ENCODE data around the gene NBEAL1. TPM values are rescaled to one million over a fixed set of nuclear protein-coding genes. Genes with fewer than 3 reads are reported as not detected.
A peak's percentile ranks its signal among the peaks of the same experiment; 100 is the strongest.

NBEAL1 gene
- total RNA-seq, 1 experiment from 2014 or later = 17.0 TPM

DNA sequence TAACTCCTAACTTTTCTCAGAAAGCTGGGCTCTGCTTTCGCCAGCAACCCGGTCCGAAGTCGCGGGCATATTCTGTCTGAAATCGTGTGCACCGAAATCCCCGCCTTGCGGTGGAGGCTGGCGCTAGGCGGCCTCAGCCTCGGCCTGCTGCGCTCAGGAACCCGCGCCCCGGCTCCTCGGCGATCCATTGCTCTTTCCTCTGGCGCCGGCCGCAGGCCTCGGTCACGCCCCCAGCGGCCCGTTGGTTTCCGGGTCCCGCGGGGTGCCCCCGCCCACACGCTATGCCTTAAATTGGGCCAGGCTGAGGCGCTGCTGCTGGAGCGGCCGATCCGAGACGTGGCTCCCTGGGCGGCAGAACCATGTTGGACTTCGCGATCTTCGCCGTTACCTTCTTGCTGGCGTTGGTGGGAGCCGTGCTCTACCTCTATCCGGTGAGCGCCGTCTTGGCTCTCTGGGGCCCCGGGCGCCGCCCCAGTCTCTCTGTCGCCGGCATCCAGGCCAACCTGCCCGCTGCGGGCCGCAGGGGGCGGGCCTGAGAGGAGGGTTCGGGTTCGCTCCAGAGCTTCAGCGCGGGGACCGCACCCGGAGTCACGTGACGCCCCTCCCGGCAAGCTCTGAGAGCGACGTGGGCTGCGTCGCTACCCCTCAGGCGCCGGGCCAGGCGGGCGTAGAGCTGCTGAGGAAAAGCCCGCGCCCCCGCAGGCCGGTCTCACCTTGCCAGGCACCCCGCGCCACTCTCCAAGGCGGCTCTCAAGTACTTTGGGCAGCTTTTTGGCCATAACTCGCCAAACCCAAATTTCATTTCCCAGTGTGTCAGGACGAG lies 224.2 kb downstream of the NBEAL1 start, which contains the start of gene CYP20A1 (continued):
- TF ChIP-seq MAX (IDR thresholded peaks at IDR 0.05) = peak; percentile 81; the same call in 1 of the 2 replicates
- TF ChIP-seq ZNF274 (IDR thresholded peaks at IDR 0.05; ENCODE audit: low read depth, low read length) = no peak
- TF ChIP-seq RAD21 (IDR thresholded peaks at IDR 0.05; ENCODE audit: low read depth) = peak; percentile 28
- no peak for TF ChIP-seq EZH2phosphoT487 (IDR thresholded peaks at IDR 0.05; ENCODE audit: borderline replicate concordance)
- TF ChIP-seq SRF (IDR thresholded peaks at IDR 0.05; ENCODE audit: low read depth) = peak; percentile 94
- no peak for TF ChIP-seq EZH2 (IDR thresholded peaks at IDR 0.05)
- TF ChIP-seq JUND (IDR thresholded peaks at IDR 0.05) = 0 out of 2 replicates have a peak, but pooled peaks have one; percentile 3
- peak; percentile 91 for TF ChIP-seq POLR2A (IDR thresholded peaks at IDR 0.05; ENCODE audit: borderline replicate concordance, extremely low read depth, insufficient read depth, insufficient read length)
- TF ChIP-seq POLR2AphosphoS5 (IDR thresholded peaks at IDR 0.05; ENCODE audit: low read depth, low read length) = peak; percentile 96
- no peak for TF ChIP-seq CBX3 (IDR thresholded peaks at IDR 0.05; ENCODE audit: low read depth)
- TF ChIP-seq CEBPB (IDR thresholded peaks at IDR 0.05; ENCODE audit: low read depth) = no peak
- TF ChIP-seq, protein P1, sequence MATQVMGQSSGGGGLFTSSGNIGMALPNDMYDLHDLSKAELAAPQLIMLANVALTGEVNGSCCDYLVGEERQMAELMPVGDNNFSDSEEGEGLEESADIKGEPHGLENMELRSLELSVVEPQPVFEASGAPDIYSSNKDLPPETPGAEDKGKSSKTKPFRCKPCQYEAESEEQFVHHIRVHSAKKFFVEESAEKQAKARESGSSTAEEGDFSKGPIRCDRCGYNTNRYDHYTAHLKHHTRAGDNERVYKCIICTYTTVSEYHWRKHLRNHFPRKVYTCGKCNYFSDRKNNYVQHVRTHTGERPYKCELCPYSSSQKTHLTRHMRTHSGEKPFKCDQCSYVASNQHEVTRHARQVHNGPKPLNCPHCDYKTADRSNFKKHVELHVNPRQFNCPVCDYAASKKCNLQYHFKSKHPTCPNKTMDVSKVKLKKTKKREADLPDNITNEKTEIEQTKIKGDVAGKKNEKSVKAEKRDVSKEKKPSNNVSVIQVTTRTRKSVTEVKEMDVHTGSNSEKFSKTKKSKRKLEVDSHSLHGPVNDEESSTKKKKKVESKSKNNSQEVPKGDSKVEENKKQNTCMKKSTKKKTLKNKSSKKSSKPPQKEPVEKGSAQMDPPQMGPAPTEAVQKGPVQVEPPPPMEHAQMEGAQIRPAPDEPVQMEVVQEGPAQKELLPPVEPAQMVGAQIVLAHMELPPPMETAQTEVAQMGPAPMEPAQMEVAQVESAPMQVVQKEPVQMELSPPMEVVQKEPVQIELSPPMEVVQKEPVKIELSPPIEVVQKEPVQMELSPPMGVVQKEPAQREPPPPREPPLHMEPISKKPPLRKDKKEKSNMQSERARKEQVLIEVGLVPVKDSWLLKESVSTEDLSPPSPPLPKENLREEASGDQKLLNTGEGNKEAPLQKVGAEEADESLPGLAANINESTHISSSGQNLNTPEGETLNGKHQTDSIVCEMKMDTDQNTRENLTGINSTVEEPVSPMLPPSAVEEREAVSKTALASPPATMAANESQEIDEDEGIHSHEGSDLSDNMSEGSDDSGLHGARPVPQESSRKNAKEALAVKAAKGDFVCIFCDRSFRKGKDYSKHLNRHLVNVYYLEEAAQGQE (IDR thresholded peaks at IDR 0.05; ENCODE audit: low read depth) = no peak
- peak; percentile 44 for TF ChIP-seq TCF7L2 (IDR thresholded peaks at IDR 0.05; ENCODE audit: borderline replicate concordance, extremely low read depth, insufficient read depth, insufficient read length)

Measured in HCT116 (cell line).